PC-3 (cell line): ENCODE results near the gene TSSK2. TPM values are rescaled to one million over a fixed set of nuclear protein-coding genes. Genes with fewer than 3 reads are reported as not detected.

ENCODE experiments used
- ATAC-seq: fragments of 200-7000 bp; cut with Tn5 transposase; 2 replicates; pipeline ENCODE4 v1.9.1; 2020; ENCODE audit warnings: mild to moderate bottlenecking, moderate library complexity
- BruUV-seq: library from RNA; stranded (reverse); fragments of 400-500 nt; replicated peaks from 2 replicates; lab custom pipeline; 2021; lab: Mats Ljungman, UMichigan
- CTCF ChIA-PET: fragments of 300-600 bp; sonication (Branson Sonifier 250); formaldehyde crosslinking; loops from one replicate; lab custom pipeline; 2022; ENCODE audit warnings: antibody characterized with exemption; lab: Charles Lee
- POLR2A ChIA-PET: fragments of 300-600 bp; sonication (Branson Sonifier 250); formaldehyde crosslinking; loops from one replicate; lab custom pipeline; 2022; ENCODE audit warnings: antibody characterized with exemption; ENCODE audit not compliant: unreplicated experiment; lab: Charles Lee
- DNase-seq: peaks from one replicate; pipeline ENCODE4 v3.0.0-alpha.2; 2015
- H2AFZ ChIP-seq: fragments of 300-600 bp; sonication (generic); 2 replicates; pipeline ENCODE4 v1.6.0; 2016; ENCODE audit warnings: antibody characterized with exemption, low read length
- H3F3A ChIP-seq: fragments of 300-600 bp; sonication (generic); one replicate; pipeline ENCODE4 v1.6.0; 2017; ENCODE audit warnings: antibody characterized with exemption, low read length, control low read depth, mild to moderate bottlenecking; ENCODE audit not compliant: unreplicated experiment
- H3K27ac ChIP-seq: fragments of 300-600 bp; sonication (generic); 2 replicates; pipeline ENCODE4 v1.5.1; 2016; ENCODE audit warnings: mild to moderate bottlenecking, low read length
- H3K27me3 ChIP-seq: fragments of 300-600 bp; sonication (generic); 2 replicates; pipeline ENCODE4 v1.6.1; 2016; ENCODE audit warnings: low read length, mixed read lengths
- H3K36me3 ChIP-seq: fragments of 300-600 bp; sonication (generic); 2 replicates; pipeline ENCODE4 v1.6.1; 2016; ENCODE audit warnings: low read depth, mixed run types, low read length, mixed read lengths
- H3K4me1 ChIP-seq: fragments of 300-600 bp; sonication (generic); 2 replicates; pipeline ENCODE4 v1.5.1; 2016; ENCODE audit warnings: low read length; ENCODE audit not compliant: insufficient read depth
- H3K4me2 ChIP-seq: fragments of 300-600 bp; sonication (generic); 2 replicates; pipeline ENCODE4 v1.6.0; 2016; ENCODE audit warnings: low read length
- H3K4me3 ChIP-seq: fragments of 300-600 bp; sonication (generic); 2 replicates; pipeline ENCODE4 v1.5.1; 2016; ENCODE audit warnings: mild to moderate bottlenecking, low read length, mixed read lengths
- H3K79me2 ChIP-seq: fragments of 300-600 bp; sonication (generic); 2 replicates; pipeline ENCODE4 v1.6.1; 2017; ENCODE audit warnings: low read length, mixed read lengths
- H3K9ac ChIP-seq: fragments of 300-600 bp; sonication (generic); 2 replicates; pipeline ENCODE4 v1.6.0; 2016; ENCODE audit warnings: mild to moderate bottlenecking, low read length
- H3K9me2 ChIP-seq: fragments of 300-600 bp; sonication (generic); replicated peaks from 2 replicates; pipeline ENCODE4 v1.6.1; 2016; ENCODE audit warnings: mixed run types, low read length, mixed read lengths
- H3K9me3 ChIP-seq: fragments of 300-600 bp; sonication (generic); 2 replicates; pipeline ENCODE4 v1.6.1; 2016; ENCODE audit warnings: low read length, mixed read lengths
- H4K20me1 ChIP-seq: fragments of 300-600 bp; sonication (generic); 2 replicates; pipeline ENCODE4 v1.6.1; 2016; ENCODE audit warnings: low read length, mixed read lengths
- CTCF ChIP-seq: fragments of 300-600 bp; sonication (generic); conservative IDR thresholded peaks from 2 replicates; pipeline ENCODE4 v1.5.1; 2017; ENCODE audit warnings: antibody characterized with exemption, low read depth, mild to moderate bottlenecking, low read length
- EZH2 ChIP-seq: fragments of 300-600 bp; sonication (generic); IDR thresholded peaks from one replicate; pipeline ENCODE4 v1.6.1; 2017; ENCODE audit warnings: antibody characterized with exemption, mild to moderate bottlenecking, low read length; ENCODE audit not compliant: unreplicated experiment
- EZH2phosphoT487 ChIP-seq: fragments of 300-600 bp; sonication (generic); IDR thresholded peaks from 2 replicates; pipeline ENCODE4 v1.6.1; 2018; ENCODE audit warnings: mild to moderate bottlenecking, antibody characterized with exemption, low read length, borderline replicate concordance
- intact Hi-C: fragments of 100-400 bp; cut with micrococcal nuclease; formaldehyde crosslinking; loops from 2 replicates; pipeline ENCODE4 v1.9.0; 2023
- total RNA-seq: library from RNA; depleted of rRNA; stranded (reverse); fragments of >200 nt; gene quantifications from 2 replicates; pipeline ENCODE4 v1.2.3, GENCODE V29; 2014

TSSK2 gene
- total RNA-seq, 1 experiment from 2014 or later, result not detected

GRCh38 chr22:19090183-19090582 is 40.9 kb upstream of the TSSK2 start:
- Histone ChIP-seq H2AFZ (no peak overlapping the region), H3K27ac (no peak overlapping the region), H3K4me2 (no peak overlapping the region), H3K9me3 (no peaks in the 10 kb centered on the region), H3F3A (no peaks in the 10 kb centered on the region), H3K27me3 (no peaks in the 10 kb centered on the region), H3K9me2 (no peaks in the 10 kb centered on the region), H3K36me3 (no peaks in the 10 kb centered on the region), H4K20me1 (no peaks in the 10 kb centered on the region; the same call in 1 of the 2 replicates), H3K4me1 (peaks cover 9% of the 10 kb centered on the region; the same call in 1 of the 2 replicates), H3K9ac (no peak overlapping the region), H3K79me2 (0 out of 2 replicates have a peak, but pooled peaks cover 5% of the 10 kb centered on the region), H3K4me3 (no peak overlapping the region)
- ChIA-PET POLR2A (no interaction called here), CTCF (no interaction called here)
- intact Hi-C loops, result no loop called here
- ATAC-seq (no peak), DNase-seq (no peak)
- TF ChIP-seq CTCF, result no peak
- no peak for TF ChIP-seq EZH2
- TF ChIP-seq EZH2phosphoT487, result no peak
- BruUV-seq, result no TSS peak

GRCh38 chr22:19090586-19091127 is 40.5 kb upstream of the TSSK2 start:
- no peaks in the 10 kb centered on the region for H3K9me2 ChIP-seq
- intact Hi-C loops, result no loop called here
- no peak overlapping the region for H3K9ac ChIP-seq
- no peak overlapping the region for H2AFZ ChIP-seq
- H3K4me2 ChIP-seq, result no peak overlapping the region
- H3K79me2 ChIP-seq, result 0 out of 2 replicates have a peak, but pooled peaks cover 5% of the 10 kb centered on the region
- no peaks in the 10 kb centered on the region for H3F3A ChIP-seq
- peaks cover 7% of the 10 kb centered on the region; the same call in 1 of the 2 replicates for H3K4me1 ChIP-seq
- no peaks in the 10 kb centered on the region for H3K9me3 ChIP-seq
- ChIA-PET CTCF (no interaction called here), POLR2A (no interaction called here)
- H3K4me3 ChIP-seq, result no peak overlapping the region
- no peak for ATAC-seq
- H3K27ac ChIP-seq, result no peak overlapping the region
- TF ChIP-seq EZH2phosphoT487 (no peak), EZH2 (no peak), CTCF (no peak)
- H4K20me1 ChIP-seq, result no peaks in the 10 kb centered on the region; the same call in 1 of the 2 replicates
- no peaks in the 10 kb centered on the region for H3K27me3 ChIP-seq
- no peaks in the 10 kb centered on the region for H3K36me3 ChIP-seq
- no TSS peak for BruUV-seq
- DNase-seq, result no peak

- no peak overlapping the region for H2AFZ ChIP-seq
- no peaks in the 10 kb centered on the region for H3K36me3 ChIP-seq
- H3K4me2 ChIP-seq, result no peak overlapping the region
- POLR2A ChIA-PET, result no interaction called here
- BruUV-seq, result no TSS peak
- intact Hi-C loops, result no loop called here
- no peak for ATAC-seq
- DNase-seq, result no peak
- H3K9me2 ChIP-seq, result no peaks in the 10 kb centered on the region
- H3K27ac ChIP-seq, result no peak overlapping the region
- H3K79me2 ChIP-seq, result peaks cover 14% of the 10 kb centered on the region; the same call in 1 of the 2 replicates
- no peaks in the 10 kb centered on the region for H3K4me1 ChIP-seq
- H3F3A ChIP-seq, result no peaks in the 10 kb centered on the region
- no peak overlapping the region for H3K4me3 ChIP-seq
- CTCF ChIA-PET, result no interaction called here
- no peak for TF ChIP-seq CTCF
- TF ChIP-seq EZH2, result no peak
- no peak for TF ChIP-seq EZH2phosphoT487
- H3K9me3 ChIP-seq, result no peaks in the 10 kb centered on the region
- no peaks in the 10 kb centered on the region for H3K27me3 ChIP-seq
- no peaks in the 10 kb centered on the region for H4K20me1 ChIP-seq
- no peak overlapping the region for H3K9ac ChIP-seq
Observed at GRCh38 chr22:19092725-19093124, 38.4 kb upstream of the TSSK2 start.
